ENCODE measurements around the gene HCK.

HCK gene

DNA sequence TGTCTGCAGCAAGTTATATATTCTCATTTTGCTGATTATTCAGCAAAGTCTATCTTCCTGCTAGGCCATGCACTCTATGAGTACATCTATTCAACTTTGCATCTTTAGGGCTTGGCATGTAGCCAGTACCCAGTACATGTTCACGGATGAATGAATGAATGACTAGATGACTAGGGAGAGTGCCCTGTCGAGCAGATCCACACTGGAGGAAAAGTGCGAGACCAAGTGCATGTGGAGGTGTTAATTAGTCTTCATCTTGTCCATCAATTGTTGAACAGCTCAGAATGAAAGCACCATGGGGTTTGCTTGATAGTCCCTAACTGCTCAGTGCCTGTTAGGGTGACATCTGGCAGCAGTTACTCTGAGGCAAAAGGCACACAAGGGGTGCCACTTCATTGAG is 87.9 kb downstream of the HCK start:
- DNase-seq (ENCODE audit: low read depth), result no peak
- no peak overlapping the region for H3K4me3 ChIP-seq (ENCODE audit: control insufficient read depth, low read depth, low read length)
- TF ChIP-seq, protein P1, sequence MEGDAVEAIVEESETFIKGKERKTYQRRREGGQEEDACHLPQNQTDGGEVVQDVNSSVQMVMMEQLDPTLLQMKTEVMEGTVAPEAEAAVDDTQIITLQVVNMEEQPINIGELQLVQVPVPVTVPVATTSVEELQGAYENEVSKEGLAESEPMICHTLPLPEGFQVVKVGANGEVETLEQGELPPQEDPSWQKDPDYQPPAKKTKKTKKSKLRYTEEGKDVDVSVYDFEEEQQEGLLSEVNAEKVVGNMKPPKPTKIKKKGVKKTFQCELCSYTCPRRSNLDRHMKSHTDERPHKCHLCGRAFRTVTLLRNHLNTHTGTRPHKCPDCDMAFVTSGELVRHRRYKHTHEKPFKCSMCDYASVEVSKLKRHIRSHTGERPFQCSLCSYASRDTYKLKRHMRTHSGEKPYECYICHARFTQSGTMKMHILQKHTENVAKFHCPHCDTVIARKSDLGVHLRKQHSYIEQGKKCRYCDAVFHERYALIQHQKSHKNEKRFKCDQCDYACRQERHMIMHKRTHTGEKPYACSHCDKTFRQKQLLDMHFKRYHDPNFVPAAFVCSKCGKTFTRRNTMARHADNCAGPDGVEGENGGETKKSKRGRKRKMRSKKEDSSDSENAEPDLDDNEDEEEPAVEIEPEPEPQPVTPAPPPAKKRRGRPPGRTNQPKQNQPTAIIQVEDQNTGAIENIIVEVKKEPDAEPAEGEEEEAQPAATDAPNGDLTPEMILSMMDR (conservative IDR thresholded peaks at IDR 0.05; ENCODE audit: control insufficient read depth, insufficient read depth, low read depth, low read length), result no peak

DNA sequence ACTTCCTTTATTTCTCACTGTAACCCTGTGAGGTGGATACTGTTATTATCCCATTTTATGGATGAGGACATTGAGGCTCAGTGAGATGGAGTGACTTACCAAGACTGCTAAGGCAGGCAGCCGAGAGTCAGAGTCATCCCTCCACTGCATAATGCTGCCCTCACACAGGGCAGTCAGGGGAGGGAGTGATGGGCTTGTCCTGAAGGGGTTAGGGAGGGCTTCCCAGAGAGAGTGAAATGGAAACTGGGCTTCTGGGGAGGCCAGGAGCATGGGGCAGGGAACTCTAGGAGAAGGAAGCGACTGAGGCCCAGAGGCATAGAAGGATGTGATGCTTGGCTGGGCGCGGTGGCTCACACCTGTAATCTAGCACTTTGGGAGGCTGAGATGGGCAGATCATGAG is 88.6 kb downstream of the HCK start:
- TF ChIP-seq, protein P1 (conservative IDR thresholded peaks at IDR 0.05; ENCODE audit: control insufficient read depth, insufficient read depth, low read depth, low read length), result no peak
- H3K4me3 ChIP-seq (ENCODE audit: control insufficient read depth, low read depth, low read length), result no peak overlapping the region
- DNase-seq (ENCODE audit: low read depth), result no peak

DNA sequence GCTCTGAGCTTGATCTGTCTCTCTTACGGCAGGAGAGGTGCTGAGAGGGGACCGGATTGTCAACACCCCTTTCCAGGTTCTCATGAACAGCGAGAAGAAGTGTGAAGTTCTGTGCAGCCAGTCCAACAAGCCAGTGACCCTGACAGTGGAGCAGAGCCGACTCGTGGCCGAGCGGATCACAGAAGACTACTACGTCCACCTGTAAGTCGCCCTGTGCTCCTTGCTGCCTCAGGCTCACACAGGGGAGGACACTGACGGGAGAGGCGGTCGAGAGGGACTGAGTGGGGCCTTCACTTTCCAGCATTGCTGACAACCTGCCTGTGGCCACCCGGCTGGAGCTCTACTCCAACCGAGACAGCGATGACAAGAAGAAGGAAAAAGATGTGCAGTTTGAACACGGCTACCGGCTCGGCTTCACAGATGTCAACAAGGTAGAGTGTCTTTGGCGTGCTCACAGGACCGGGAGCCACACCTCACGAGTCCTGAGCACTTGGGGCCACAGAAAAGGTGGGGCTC is 89.5 kb downstream of the HCK start:
- TF ChIP-seq, protein P1 (conservative IDR thresholded peaks at IDR 0.05; ENCODE audit: control insufficient read depth, insufficient read depth, low read depth, low read length), result no peak
- H3K4me3 ChIP-seq (ENCODE audit: control insufficient read depth, low read depth, low read length), result no peak overlapping the region
- DNase-seq (ENCODE audit: low read depth), result no peak

DNA sequence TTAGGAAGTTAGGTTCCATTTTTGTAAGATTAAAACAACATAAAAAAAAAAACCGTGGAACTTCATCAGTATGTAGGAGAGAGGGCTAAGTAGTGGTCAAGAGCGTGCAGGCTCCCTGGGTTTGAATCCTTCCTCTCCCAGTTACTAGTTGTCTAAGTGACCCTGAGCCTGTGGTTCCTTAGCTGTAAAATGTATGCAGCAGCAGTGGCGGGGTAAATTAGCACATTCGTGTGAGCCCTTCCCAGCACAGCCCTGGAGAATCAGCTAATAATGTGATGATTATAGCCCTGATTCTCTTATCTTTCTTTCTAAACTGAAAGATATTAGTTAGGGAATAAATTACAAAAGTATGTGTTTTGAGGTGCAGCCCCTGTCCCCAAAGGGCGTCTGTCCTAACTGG is 90.0 kb downstream of the HCK start:
- DNase-seq (ENCODE audit: low read depth), result no peak
- H3K4me3 ChIP-seq (ENCODE audit: control insufficient read depth, low read depth, low read length), result no peak overlapping the region
- TF ChIP-seq, protein P1 (conservative IDR thresholded peaks at IDR 0.05; ENCODE audit: control insufficient read depth, insufficient read depth, low read depth, low read length), result no peak

DNA sequence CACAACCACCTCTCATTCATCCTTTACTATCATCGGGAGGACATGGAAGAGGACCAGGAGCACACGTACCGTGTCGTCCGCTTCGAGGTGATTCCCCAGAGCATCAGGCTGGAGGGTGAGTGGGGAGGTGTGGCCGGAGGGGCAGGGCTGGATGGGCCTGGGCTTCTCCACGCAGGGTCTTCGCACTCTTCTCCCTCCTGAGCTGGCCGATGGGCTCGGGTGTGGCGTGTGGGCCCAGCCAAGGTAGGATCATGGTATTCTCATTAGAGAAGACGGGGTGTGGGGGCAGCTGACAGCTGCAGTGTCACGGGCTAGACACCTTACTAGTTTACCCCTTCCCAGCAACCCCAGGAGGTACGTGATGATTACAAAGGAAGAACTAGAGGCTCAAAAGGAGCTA is 90.9 kb downstream of the HCK start:
- DNase-seq (ENCODE audit: low read depth), result no peak
- no peak overlapping the region for H3K4me3 ChIP-seq (ENCODE audit: control insufficient read depth, low read depth, low read length)
- TF ChIP-seq, protein P1 (conservative IDR thresholded peaks at IDR 0.05; ENCODE audit: control insufficient read depth, insufficient read depth, low read depth, low read length), result no peak

DNA sequence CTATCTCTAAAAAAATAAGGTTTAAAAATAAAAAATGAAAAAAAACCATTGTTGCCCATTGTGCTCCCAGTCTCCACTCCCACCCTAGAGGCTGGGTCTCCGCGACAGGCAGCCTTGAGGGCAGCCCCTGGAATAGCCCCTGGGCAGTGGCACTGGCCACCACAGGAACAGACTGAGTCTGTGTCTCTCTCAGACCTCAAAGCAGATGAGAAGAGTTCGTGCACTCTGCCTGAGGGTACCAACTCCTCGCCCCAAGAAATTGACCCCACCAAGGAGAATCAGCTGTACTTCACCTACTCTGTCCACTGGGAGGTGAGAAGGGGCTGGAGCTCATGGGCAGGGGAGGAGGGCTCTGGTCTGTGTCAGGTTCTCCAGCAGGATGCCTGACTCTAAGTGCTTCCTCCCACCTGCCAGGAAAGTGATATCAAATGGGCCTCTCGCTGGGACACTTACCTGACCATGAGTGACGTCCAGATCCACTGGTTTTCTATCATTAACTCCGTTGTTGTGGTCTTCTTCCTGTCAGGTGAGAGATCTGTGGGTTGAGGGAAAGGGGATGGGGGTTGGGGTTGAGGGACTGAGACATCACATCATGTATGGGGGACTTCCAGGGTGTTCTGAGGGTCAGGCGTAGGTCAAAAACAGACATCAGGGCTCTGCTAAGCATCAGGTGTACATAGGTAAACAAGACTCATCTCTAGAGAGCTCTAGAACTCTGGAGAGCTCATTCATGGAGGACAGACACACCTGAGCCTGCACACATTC is 93.0 kb downstream of the HCK start:
- H3K4me3 ChIP-seq (ENCODE audit: control insufficient read depth, low read depth, low read length), result no peak overlapping the region
- TF ChIP-seq, protein P1 (conservative IDR thresholded peaks at IDR 0.05; ENCODE audit: control insufficient read depth, insufficient read depth, low read depth, low read length), result no peak

More for the DNA sequence above, 93.0 kb downstream of the HCK start:
- no peak for DNase-seq (ENCODE audit: low read depth)
